Stimulated activated memory B cell treated with anti-CD40 and anti-IgM and Interleukin-4, amounts not matched to agents 10 μg/mL and 1 μg/mL and 100 μg/mL, for 72 hours (primary cell): ENCODE measurements around the gene NTNG2.

Experiments used
- ATAC-seq: fragments of 150-1000 bp; cut with Tn5 transposase; 2 replicates; pipeline ENCODE4 v1.10.0; 2021
- H3K27ac Mint-ChIP-seq: one replicate; pipeline ENCODE4 v1.8.0; 2022; ENCODE audit warnings: mild to moderate bottlenecking, mixed read lengths
- H3K27me3 Mint-ChIP-seq: one replicate; pipeline ENCODE4 v1.8.0; 2022; ENCODE audit warnings: mixed read lengths
- H3K36me3 Mint-ChIP-seq: one replicate; pipeline ENCODE4 v1.8.0; 2022; ENCODE audit warnings: mixed read lengths
- H3K4me1 Mint-ChIP-seq: one replicate; pipeline ENCODE4 v1.8.0; 2022; ENCODE audit warnings: mixed read lengths
- H3K4me3 Mint-ChIP-seq: one replicate; pipeline ENCODE4 v1.8.0; 2022; ENCODE audit warnings: mild to moderate bottlenecking, moderate library complexity, mixed read lengths
- H3K9me3 Mint-ChIP-seq: one replicate; pipeline ENCODE4 v1.8.0; 2022; ENCODE audit warnings: mixed read lengths

Gene NTNG2

DNA sequence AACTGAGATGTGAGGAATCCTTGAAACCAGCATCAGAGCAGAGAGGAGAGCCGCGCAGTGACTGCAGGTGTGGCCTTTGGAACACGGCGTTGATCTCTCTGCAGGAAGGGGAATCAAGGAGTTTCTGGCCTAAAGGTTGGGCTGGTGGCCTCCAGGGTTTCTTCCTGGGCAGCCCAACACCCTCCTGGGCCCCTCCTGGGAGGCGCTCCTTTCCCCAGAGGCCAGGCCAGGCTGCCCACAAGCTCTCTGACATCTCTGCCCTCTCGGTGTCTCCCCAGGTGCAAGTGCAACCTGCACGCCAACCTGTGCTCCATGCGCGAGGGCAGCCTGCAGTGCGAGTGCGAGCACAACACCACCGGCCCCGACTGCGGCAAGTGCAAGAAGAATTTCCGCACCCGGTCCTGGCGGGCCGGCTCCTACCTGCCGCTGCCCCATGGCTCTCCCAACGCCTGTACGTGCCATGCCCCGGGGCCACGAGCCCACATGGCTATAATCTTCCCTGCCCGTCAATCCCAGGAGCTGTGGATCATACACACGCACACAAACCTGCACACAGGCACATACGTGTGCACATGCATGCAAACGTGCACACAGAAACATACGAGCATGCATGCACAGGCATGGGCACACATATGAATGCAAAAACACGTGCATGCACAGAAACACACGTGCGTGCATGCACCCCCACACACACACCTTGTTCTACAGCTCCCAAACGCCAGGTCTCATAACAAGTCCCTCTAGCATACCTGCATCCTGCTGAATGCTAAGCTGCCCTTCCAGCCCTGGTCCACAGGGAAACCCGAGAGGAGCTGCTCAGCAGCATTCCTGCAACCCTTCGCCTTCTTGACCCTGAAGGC lies 64.9 kb downstream of the NTNG2 start:
- Mint-ChIP-seq H3K9me3 (no peaks in the 10 kb centered on the region), H3K36me3 (no peaks in the 10 kb centered on the region), H3K4me1 (no peaks in the 10 kb centered on the region), H3K27ac (no peak overlapping the region), H3K27me3 (peaks cover 76% of the 10 kb centered on the region), H3K4me3 (no peak overlapping the region)
- ATAC-seq: no peak

DNA sequence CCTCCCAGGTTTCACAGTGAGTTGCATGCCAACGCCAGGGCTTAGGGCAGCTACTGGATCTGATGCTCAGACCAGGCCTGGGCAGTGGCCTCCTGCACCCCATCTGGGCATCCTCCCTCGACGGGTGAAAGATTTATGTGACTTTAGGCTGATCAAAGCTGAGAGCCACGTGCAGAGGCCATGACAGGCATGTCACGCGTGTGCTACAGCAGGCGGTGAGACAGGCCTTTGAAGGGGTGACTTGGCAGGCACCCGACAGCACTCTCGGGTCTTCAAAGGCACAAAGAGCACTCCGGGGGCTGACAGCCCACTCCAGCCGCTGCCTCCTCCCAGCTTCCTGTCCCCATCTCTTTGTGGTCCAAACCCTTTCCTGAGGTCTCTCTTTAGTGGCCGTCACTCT lies 66.2 kb downstream of the NTNG2 start:
- no peak for ATAC-seq
- H3K27me3 Mint-ChIP-seq: peaks cover 71% of the 10 kb centered on the region
- H3K27ac Mint-ChIP-seq: no peak overlapping the region
- H3K4me1 Mint-ChIP-seq: no peaks in the 10 kb centered on the region
- no peak overlapping the region for H3K4me3 Mint-ChIP-seq
- H3K36me3 Mint-ChIP-seq: no peaks in the 10 kb centered on the region
- H3K9me3 Mint-ChIP-seq: no peaks in the 10 kb centered on the region

DNA sequence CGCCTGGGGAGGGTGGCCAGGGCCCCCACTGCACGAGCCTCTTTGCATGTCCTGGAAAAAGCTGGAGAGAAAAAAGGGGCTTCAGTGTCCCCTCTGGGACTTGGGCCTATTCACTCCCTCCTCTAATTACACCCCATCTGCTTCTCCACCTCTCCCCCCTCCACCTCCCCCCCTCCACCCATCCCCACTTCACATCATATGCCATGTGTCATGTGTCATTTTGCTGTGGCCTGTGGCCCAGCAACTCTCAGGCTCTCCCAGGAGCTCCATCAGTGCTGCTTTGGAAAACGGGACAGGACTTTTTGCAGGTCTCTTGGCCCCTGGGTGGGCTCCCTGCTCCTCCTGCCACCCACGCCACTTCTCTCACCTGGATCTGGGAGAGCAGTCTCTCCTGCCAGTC lies 68.7 kb downstream of the NTNG2 start:
- no peak overlapping the region for H3K4me3 Mint-ChIP-seq
- H3K27me3 Mint-ChIP-seq: peaks cover 67% of the 10 kb centered on the region
- no peak overlapping the region for H3K27ac Mint-ChIP-seq
- H3K36me3 Mint-ChIP-seq: no peaks in the 10 kb centered on the region
- ATAC-seq: no peak
- no peaks in the 10 kb centered on the region for H3K9me3 Mint-ChIP-seq
- H3K4me1 Mint-ChIP-seq: peaks cover 1% of the 10 kb centered on the region

DNA sequence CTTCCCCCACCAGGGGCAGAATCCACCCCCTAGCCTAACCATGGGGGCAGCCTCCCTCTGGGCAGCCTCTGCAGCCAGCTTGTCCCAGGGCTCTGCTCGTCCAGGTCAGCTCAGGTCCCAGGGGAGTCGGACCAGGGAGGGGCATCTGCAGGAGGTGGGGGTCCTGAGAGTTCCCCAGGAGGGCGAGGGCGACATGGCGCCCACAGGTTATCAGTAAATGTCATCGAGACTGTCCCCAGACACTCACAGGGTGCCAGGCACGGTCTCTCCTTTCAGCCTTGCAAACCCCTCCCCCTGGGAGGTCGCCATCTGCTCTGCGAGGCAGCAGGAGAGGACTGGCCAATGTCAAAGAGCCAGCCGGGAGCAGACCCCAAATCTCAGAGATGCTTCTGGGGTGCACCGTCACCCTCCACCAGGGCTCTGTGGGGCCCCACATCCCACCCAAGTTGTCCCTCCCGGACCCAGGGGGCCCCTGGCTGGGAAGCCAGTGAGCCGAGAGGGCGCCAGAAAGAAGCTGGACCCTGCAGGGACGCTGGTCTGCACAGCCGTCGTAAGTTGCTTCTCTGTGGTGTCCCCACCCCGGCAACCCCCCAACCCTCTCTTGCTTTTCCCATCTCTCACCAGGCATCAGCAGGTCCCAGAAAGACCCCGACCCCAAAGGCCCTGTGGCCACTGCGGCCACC lies 69.3 kb downstream of the NTNG2 start:
- H3K36me3 Mint-ChIP-seq: no peaks in the 10 kb centered on the region
- H3K4me3 Mint-ChIP-seq: no peak overlapping the region

DNA sequence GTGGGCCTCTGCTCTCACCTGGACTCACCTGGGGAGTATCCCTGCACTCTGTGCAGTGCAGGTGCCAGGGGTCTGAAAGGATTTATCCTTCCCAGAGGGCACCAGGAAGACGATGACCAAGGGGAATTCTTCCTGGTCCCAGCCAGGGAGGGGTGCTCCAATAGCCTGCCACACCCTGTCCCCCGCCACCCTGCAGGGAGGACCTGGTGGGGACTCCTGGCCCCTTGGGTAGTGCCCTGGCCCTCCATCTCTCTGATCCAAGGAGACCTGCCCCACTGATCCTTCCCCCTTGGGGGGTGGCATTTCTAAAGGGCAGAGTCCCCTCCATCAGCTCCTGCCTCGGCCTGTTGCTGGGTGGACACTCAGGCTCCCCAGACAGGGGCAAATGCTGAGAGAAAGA lies 70.7 kb downstream of the NTNG2 start:
- no peaks in the 10 kb centered on the region for H3K9me3 Mint-ChIP-seq
- peaks cover 13% of the 10 kb centered on the region for H3K4me1 Mint-ChIP-seq
- H3K4me3 Mint-ChIP-seq: no peak overlapping the region
- peaks cover 55% of the 10 kb centered on the region for H3K27me3 Mint-ChIP-seq
- H3K36me3 Mint-ChIP-seq: no peaks in the 10 kb centered on the region
- no peak for ATAC-seq
- no peak overlapping the region for H3K27ac Mint-ChIP-seq

More for the DNA sequence above, 69.3 kb downstream of the NTNG2 start:
- ATAC-seq: no peak
- Mint-ChIP-seq H3K4me1 (peaks cover 7% of the 10 kb centered on the region), H3K27me3 (peaks cover 67% of the 10 kb centered on the region), H3K9me3 (no peaks in the 10 kb centered on the region), H3K27ac (no peak overlapping the region)

DNA sequence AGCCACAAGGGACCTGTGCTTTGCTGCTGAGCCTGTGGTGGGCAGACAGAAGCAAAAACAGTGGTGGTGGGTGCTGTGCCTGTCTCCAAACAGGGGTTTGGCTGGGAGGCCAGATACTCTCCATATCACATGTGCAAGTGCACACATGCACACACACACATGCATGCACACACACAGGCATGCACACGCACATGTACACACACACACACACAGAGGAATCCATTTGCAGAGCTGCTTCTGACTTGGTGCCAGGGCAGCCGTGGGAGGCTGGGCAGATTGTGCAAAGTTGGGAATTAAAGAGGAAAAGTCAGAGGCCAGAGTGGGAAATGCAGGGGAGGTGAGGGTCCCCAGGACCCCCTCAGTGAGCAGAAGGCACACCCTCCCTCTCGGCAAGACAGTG lies 71.3 kb downstream of the NTNG2 start:
- ATAC-seq: no peak
- Mint-ChIP-seq H3K27ac (no peak overlapping the region), H3K4me3 (no peak overlapping the region), H3K36me3 (no peaks in the 10 kb centered on the region), H3K4me1 (peaks cover 13% of the 10 kb centered on the region), H3K27me3 (peaks cover 49% of the 10 kb centered on the region), H3K9me3 (no peaks in the 10 kb centered on the region)

DNA sequence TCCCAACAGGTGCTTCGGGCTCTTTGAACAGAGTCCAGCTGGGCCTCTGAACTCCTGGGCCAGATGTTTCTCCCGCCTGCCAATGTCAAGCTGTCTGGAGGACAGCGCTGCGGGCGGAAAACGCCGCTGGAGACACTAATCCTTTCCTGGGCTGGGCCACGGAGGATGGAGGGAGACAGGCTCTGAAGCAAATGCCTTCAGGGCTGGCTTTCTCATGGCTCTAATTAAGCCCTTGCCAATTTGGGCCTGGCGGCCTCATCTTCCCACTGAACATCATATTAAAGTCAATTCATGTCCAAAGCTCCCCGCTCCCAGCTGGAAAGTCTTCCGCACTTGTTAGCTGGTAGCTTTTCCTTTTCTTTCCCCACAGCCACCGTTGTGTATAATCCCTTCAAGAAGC lies 72.7 kb downstream of the NTNG2 start:
- H3K4me3 Mint-ChIP-seq: no peak overlapping the region
- peaks cover 23% of the 10 kb centered on the region for H3K4me1 Mint-ChIP-seq
- H3K27ac Mint-ChIP-seq: no peak overlapping the region
- H3K27me3 Mint-ChIP-seq: peaks cover 35% of the 10 kb centered on the region
- no peaks in the 10 kb centered on the region for H3K9me3 Mint-ChIP-seq
- ATAC-seq: no peak
- no peaks in the 10 kb centered on the region for H3K36me3 Mint-ChIP-seq

DNA sequence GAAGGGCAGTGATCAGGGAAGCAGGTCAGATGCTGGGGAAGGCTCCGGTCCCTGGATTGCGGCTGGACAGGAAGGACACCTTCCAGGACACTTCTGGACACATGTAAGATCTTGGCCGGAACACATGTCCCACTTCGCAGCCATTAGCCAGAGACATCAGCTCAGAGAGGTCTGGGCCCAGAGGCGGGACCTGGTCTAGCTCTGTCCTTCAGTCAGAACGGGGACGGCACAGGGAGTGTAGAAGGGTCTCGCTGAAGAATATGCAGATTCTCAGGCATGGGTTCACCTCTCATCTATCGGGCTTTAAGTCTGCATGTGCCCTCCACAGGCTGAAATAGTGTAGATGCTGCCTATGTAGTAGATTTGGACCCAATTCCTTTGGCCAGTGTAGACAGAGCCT lies 73.3 kb downstream of the NTNG2 start:
- ATAC-seq: no peak
- Mint-ChIP-seq H3K27me3 (peaks cover 29% of the 10 kb centered on the region), H3K27ac (no peak overlapping the region), H3K4me3 (no peak overlapping the region), H3K9me3 (no peaks in the 10 kb centered on the region), H3K4me1 (peaks cover 29% of the 10 kb centered on the region), H3K36me3 (no peaks in the 10 kb centered on the region)

DNA sequence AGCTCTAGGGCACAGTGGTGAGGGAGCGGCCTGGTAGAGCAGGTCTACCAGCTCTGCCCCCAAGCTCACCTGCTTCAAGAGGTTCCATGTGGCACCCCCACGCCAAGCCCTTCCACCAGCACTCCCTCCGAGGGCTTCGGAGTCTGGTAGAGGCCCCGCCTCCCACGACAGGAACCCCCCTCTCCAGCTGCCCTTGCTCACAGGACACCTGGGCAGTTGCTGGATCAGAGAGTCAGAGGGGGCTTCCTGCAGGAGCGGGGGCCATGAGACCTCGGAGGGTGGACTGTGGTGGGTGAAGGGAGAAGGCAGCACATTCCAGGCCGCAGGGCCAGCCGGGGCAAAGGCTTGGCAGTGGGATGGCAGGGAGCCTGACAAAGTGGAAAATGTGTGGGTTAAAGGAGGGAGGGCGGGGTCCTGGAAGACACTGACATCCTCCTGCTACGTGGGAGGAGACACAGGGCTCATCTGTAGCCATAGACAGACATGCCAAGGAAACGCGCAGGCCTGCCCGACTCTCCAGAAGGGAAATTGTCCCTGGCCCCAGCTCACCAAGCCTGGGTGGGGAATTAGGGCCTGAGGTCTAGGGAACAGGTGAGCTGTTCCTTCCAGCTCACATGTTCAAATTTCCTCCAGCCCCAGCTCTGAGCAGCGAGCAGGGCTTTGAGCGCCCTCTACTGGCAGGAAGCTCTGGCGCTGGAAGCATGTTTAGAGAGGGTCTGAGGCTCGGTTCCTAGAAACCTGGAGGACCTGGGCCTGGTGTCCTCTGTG lies 74.2 kb downstream of the NTNG2 start:
- H3K4me1 Mint-ChIP-seq: peaks cover 31% of the 10 kb centered on the region

DNA sequence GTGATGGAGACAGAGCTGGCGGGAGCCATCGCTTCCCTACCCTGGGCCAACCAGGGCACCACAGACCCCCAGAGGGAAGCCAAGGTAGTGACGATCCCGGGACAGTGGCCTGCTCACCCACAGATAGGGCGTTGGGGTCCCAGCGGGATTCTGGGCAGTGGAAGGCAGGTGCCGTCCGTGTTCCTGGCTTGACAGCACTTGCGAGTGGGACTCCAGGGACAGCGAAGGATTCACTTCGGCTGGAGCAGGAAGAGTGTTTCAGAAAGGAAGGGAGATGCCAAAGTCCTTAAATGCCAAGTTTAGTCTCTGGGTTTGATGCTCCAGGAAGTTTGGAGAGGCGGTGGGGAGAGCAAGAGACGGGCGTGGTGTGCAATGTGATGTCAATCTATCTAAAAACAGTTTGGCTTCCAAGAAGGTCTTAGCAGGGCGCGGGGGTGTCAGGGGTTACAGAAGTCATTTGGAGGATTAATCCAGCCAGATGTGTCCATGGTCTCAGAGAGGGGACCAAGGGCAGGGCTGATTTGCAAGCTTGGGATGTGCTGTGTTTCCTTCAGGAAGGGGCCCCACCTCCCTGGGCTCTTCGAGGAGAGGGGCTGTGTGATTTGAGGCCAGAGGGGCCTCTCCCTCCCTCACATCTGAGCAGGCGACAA lies 74.9 kb downstream of the NTNG2 start:
- ATAC-seq: no peak
- no peak overlapping the region for H3K4me3 Mint-ChIP-seq
- no peaks in the 10 kb centered on the region for H3K36me3 Mint-ChIP-seq

More for the DNA sequence above, 74.2 kb downstream of the NTNG2 start:
- Mint-ChIP-seq H3K27ac (no peak overlapping the region), H3K27me3 (peaks cover 19% of the 10 kb centered on the region), H3K4me3 (no peak overlapping the region), H3K36me3 (no peaks in the 10 kb centered on the region), H3K9me3 (no peaks in the 10 kb centered on the region)
- no peak for ATAC-seq

DNA sequence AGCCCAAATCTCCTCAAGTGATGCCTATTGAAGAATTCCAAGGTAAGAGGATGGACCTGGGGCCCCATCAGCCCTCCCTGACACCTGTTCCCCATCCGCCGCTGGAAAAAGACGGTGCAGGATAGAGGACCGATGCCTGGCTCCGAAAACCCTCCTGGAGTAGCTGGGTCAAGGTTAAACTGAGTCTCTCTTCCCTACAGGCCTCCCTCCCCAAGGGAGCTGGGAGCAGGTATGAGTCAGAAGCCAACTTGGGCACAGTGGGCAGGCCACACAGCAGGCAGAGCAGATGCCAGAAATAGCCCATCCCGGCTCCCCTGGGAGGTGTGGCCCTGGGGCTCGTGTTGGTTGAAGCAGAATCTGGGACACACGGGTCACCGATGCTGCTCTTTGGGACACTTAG lies 75.6 kb downstream of the NTNG2 start:
- ATAC-seq: no peak
- no peak overlapping the region for H3K27ac Mint-ChIP-seq
- peaks cover 36% of the 10 kb centered on the region for H3K4me1 Mint-ChIP-seq
- peaks cover 10% of the 10 kb centered on the region for H3K27me3 Mint-ChIP-seq
- H3K4me3 Mint-ChIP-seq: no peak overlapping the region
- no peaks in the 10 kb centered on the region for H3K36me3 Mint-ChIP-seq
- no peaks in the 10 kb centered on the region for H3K9me3 Mint-ChIP-seq

More for the DNA sequence above, 74.9 kb downstream of the NTNG2 start:
- Mint-ChIP-seq H3K9me3 (no peaks in the 10 kb centered on the region), H3K4me1 (peaks cover 31% of the 10 kb centered on the region), H3K27ac (no peak overlapping the region), H3K27me3 (peaks cover 12% of the 10 kb centered on the region)

DNA sequence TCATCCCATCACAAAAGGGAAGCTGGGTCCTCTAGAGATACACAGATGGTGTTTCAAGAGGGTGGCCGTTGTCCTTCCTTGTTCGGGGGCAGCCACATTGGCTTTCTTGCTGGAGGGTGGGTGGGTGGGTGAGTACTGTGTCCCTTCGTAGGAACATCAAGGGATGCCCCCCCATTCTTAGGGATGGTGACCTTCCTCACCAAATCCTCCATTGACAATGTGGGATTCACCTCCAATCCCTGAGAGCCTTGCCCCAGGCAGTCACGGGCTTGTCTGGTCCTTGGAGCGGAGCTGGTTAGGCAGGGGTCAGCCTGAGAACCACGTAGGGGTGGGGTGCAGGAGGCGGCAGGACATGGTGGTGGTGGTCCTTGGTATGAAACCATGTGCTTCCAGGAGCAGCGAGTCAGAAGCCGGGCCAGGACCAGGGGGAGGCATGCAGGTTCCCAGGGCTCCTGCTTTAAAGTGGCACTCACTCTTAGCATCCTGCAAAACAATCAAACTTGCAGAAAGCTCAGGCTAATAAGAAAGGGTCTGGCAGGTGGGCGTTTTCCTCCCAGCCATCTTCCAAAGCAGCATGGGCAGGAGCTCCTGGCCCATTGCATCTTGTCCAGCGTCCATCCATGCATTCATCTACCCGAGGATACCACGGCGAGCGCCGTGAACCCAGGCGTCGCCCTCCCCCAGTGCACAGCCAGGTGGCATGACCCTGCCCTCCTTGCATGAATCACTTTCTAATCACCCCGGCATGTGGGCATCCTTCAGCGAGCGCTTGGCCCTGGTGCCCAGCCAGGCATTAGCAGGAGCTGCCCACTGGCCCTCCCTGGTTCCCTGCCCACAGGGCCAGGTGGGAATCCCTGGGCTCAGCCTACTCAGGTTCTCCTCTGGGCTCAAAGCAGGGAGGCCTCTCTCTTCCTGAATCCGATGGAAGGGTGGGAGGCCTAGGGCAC lies 76.4 kb downstream of the NTNG2 start:
- H3K4me3 Mint-ChIP-seq: no peak overlapping the region
- no peaks in the 10 kb centered on the region for H3K36me3 Mint-ChIP-seq
- no peak overlapping the region for H3K27ac Mint-ChIP-seq
- peaks cover 40% of the 10 kb centered on the region for H3K4me1 Mint-ChIP-seq
- H3K27me3 Mint-ChIP-seq: peaks cover 3% of the 10 kb centered on the region
- no peak for ATAC-seq
- H3K9me3 Mint-ChIP-seq: no peaks in the 10 kb centered on the region

DNA sequence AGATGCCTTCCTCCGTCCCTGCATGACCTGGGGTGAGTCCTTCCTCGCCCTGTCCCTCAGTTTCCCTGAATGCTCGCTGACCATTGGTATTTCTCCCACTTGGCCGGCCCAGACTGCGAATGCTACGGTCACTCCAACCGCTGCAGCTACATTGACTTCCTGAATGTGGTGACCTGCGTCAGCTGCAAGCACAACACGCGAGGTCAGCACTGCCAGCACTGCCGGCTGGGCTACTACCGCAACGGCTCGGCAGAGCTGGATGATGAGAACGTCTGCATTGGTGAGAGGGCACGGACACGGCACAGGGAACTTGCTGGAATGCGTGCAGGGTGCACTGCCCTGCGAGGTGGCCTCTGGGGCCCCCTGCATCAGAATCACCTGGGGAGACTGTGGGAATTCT lies 77.1 kb downstream of the NTNG2 start:
- Mint-ChIP-seq H3K9me3 (no peaks in the 10 kb centered on the region), H3K27me3 (no peaks in the 10 kb centered on the region), H3K36me3 (no peaks in the 10 kb centered on the region), H3K4me3 (no peak overlapping the region), H3K4me1 (peaks cover 40% of the 10 kb centered on the region), H3K27ac (no peak overlapping the region)
- no peak for ATAC-seq

DNA sequence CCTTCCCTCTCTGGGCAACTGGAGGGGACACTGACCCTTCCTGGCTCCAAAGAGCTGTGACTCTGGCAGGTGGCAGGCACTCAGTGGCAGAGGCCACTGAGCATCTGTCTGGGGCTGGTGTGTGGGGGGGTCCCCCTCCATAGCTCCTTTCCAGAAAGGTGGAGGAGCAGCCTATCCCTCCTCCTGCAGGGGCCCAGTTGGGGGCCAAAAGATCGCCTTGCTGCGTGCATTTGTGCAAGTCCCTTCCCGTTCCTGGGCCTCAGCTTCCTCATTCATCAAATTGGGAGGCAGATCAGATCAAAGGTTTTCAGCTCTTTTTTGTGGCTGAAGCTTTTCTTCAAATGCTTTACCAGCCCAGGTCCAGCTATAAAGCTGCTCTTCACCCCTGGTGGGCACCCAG lies 77.7 kb downstream of the NTNG2 start:
- ATAC-seq: no peak
- Mint-ChIP-seq H3K9me3 (no peaks in the 10 kb centered on the region), H3K4me3 (no peak overlapping the region), H3K27me3 (no peaks in the 10 kb centered on the region), H3K36me3 (no peaks in the 10 kb centered on the region), H3K27ac (no peak overlapping the region), H3K4me1 (peaks cover 40% of the 10 kb centered on the region)
